Measurements from ENCODE around the gene CD226. TPM values are rescaled to one million over a fixed set of nuclear protein-coding genes. Genes with fewer than 3 reads are reported as not detected.
A peak's percentile ranks its signal among the peaks of the same experiment; 100 is the strongest.

Gene CD226
- total RNA-seq, 1 donor from 2014 or later: 0.91 TPM

GRCh38 chr18:69948919-69949537, 1.4 kb upstream of the CD226 start:
- H3K27me3 ChIP-seq (ENCODE audit: low read depth): no peaks in the 10 kb centered on the region
- H3K27ac ChIP-seq (replicated peaks): peak overlapping the region; percentile 30
- no peaks in the 10 kb centered on the region for H3K36me3 ChIP-seq
- peak overlapping the region; percentile 40 for H3K4me3 ChIP-seq
- intact Hi-C loops (cut with micrococcal nuclease): no loop called here
- DNase-seq: peak; percentile 24
- peaks cover 4% of the 10 kb centered on the region for H3K9me3 ChIP-seq (replicated peaks)
- no peak for TF ChIP-seq CTCF (IDR thresholded peaks at IDR 0.05; ENCODE audit: borderline replicate concordance)
- H3K4me1 ChIP-seq: peaks cover 23% of the 10 kb centered on the region

DNA sequence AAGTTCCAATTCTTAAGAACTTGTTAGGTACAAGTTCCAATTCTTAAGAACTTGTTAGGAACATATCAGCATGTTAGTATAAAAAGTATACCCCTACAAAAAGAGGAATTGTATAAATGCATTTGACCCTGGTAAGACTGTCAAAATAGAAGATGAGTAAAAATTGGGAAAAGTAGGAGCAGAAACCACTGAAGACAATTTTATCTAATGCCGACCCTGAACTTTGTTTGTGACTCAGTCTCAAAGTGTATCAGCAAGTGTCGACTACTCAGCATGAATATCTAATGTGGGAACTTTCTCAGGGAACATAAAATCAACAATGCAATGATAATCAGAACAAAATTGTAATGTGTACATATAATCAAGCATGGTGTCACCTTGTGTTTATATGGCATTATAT, 583 bp upstream of the CD226 start:
- Histone ChIP-seq H3K27me3 (ENCODE audit: low read depth) (no peaks in the 10 kb centered on the region), H3K4me3 (no peak overlapping the region), H3K36me3 (no peaks in the 10 kb centered on the region), H3K4me1 (peaks cover 23% of the 10 kb centered on the region), H3K9me3 (replicated peaks) (peaks cover under 1% of the 10 kb centered on the region), H3K27ac (replicated peaks) (no peak overlapping the region)
- no peak for TF ChIP-seq CTCF (IDR thresholded peaks at IDR 0.05; ENCODE audit: borderline replicate concordance)
- no peak for DNase-seq
- intact Hi-C loops (cut with micrococcal nuclease): no loop called here

DNA sequence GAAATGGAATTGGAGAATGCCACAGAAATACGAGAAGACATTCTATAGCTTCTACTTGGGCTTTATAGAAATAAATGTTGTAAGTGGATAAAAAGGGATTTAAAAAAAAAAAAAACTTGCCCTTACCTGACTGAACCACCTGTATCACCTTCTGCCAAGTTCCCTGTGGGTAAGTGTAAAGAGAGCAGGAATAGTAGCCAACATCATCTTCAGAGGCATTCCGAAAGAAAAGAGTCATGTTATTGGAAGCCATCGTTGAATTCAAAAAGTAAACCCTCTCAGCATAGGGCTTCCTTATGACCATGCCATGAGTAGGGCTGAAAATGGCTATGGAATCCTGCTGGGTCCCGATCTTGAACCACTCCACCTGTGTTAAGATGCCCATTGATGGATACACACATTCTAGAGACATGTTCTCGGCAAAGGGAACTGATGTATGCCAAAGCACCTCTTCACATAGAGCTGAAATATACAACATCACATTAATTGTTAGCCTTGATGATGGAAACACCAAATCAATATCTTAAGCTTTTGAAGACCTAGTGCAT, 991 bp downstream of the CD226 start:
- intact Hi-C loops (cut with micrococcal nuclease): no loop called here
- no peak for DNase-seq
- TF ChIP-seq CTCF (IDR thresholded peaks at IDR 0.05; ENCODE audit: borderline replicate concordance): no peak
- H3K9me3 ChIP-seq (replicated peaks): no peaks in the 10 kb centered on the region
- H3K27me3 ChIP-seq (ENCODE audit: low read depth): no peaks in the 10 kb centered on the region
- peaks cover 23% of the 10 kb centered on the region for H3K4me1 ChIP-seq
- H3K36me3 ChIP-seq: no peaks in the 10 kb centered on the region
- no peak overlapping the region for H3K27ac ChIP-seq (replicated peaks)
- H3K4me3 ChIP-seq: no peak overlapping the region

GRCh38 chr18:69945220-69946114, 2.2 kb downstream of the CD226 start:
- Histone ChIP-seq H3K4me1 (peaks cover 23% of the 10 kb centered on the region), H3K27ac (replicated peaks) (no peak overlapping the region), H3K9me3 (replicated peaks) (no peaks in the 10 kb centered on the region), H3K36me3 (no peaks in the 10 kb centered on the region), H3K27me3 (ENCODE audit: low read depth) (no peaks in the 10 kb centered on the region), H3K4me3 (no peak overlapping the region)
- TF ChIP-seq CTCF (IDR thresholded peaks at IDR 0.05; ENCODE audit: borderline replicate concordance): no peak
- no peak for DNase-seq
- intact Hi-C loops (cut with micrococcal nuclease): no loop called here

DNA sequence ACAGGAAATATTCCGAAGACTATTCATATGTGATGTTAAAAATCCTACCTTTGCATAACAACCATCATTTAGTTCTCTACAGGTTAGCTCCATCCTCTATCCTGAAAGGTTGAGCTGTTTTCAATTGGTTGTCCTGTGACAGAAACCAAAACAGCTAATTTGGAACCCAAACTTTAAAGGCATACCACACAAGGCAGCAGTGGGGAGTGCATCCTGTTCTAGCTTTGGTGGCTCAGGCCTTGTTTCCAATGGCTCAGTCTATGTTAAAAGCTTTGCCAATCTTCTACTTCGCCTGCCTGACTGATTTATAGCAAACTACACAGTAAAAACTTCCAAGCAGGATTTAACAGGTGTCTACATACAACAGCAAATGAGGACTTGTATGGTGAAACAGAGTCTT, 3.2 kb downstream of the CD226 start:
- Histone ChIP-seq H3K4me1 (peaks cover 20% of the 10 kb centered on the region), H3K4me3 (no peak overlapping the region), H3K9me3 (replicated peaks) (no peaks in the 10 kb centered on the region), H3K27ac (replicated peaks) (no peak overlapping the region), H3K27me3 (ENCODE audit: low read depth) (no peaks in the 10 kb centered on the region), H3K36me3 (no peaks in the 10 kb centered on the region)
- intact Hi-C loops (cut with micrococcal nuclease): no loop called here
- TF ChIP-seq CTCF (IDR thresholded peaks at IDR 0.05; ENCODE audit: borderline replicate concordance): no peak
- no peak for DNase-seq

All from left ventricle myocardium inferior (tissue), 1 donor.